HTR-8/SVneo (cell line): Measurements from ENCODE around the gene RCCD1.
"Not testable (repeated sequence)": the region's sequence is repeated elsewhere in the genome, so short reads cannot be mapped to it uniquely, and the experiment has no call there.

Experiments
- DNase-seq: peaks from one replicate; pipeline ENCODE4 v3.0.0; 2011; ENCODE audit warnings: low spot score, mixed read lengths; ENCODE audit not compliant: insufficient read length
- FAIRE-seq: peaks from 2 replicates; lab custom pipeline; 2011; peaks lifted over from hg19 to GRCh38; lab: Jason Lieb, UNC

The RCCD1 gene, protein sequence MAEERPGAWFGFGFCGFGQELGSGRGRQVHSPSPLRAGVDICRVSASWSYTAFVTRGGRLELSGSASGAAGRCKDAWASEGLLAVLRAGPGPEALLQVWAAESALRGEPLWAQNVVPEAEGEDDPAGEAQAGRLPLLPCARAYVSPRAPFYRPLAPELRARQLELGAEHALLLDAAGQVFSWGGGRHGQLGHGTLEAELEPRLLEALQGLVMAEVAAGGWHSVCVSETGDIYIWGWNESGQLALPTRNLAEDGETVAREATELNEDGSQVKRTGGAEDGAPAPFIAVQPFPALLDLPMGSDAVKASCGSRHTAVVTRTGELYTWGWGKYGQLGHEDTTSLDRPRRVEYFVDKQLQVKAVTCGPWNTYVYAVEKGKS

DNA sequence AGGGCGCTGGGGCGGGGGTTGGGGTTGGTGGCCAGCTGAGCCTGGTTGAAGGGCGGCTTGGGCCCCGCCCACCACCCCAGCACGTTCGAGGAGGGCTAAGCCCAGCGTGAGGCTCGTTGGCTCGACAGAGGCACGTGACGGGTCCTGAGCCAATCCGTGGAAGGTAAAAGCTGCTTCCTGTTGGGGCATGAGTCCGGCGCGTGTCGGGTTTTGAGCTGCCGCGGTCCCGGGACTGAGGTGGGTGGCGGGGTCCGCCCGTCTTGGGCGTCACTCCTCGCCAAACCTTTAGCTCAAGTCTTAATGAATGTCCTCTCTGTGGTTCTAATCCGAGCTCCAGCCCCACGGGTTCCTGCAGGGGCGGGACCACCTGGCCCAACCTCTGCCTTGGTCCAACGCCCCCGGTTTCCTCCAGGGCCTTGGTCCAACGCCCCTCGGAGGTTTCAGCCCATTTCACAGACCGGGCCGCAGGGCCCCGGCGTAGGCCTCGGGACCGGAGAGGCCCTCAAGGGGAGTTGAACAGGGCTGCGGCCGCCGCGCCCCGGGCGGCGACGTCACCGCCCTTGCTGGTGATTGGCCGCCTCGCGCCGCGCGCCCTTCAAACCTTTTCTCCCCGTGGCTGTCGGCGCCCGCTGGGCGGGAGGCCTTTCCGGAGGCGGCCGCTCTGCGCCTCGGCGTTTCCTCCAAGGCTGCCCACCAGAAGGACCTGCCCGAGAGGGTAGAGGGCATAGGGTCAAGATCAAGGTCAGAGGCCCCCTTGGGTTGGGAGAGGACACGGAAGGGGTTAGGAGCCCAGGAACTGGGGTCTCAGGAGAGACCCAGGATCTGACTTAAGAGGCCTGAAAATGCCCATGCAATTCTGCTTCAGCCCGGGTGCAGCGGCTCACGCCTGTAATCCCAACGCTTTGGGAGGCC, at the start of gene RCCD1:
Gene RCCD1 (plus strand): TSS at position 173 of the 912 bp plus-strand sequence. CDS start 1,851 bp downstream, outside the sequence.
- no peak for DNase-seq
- FAIRE-seq: no peak

DNA sequence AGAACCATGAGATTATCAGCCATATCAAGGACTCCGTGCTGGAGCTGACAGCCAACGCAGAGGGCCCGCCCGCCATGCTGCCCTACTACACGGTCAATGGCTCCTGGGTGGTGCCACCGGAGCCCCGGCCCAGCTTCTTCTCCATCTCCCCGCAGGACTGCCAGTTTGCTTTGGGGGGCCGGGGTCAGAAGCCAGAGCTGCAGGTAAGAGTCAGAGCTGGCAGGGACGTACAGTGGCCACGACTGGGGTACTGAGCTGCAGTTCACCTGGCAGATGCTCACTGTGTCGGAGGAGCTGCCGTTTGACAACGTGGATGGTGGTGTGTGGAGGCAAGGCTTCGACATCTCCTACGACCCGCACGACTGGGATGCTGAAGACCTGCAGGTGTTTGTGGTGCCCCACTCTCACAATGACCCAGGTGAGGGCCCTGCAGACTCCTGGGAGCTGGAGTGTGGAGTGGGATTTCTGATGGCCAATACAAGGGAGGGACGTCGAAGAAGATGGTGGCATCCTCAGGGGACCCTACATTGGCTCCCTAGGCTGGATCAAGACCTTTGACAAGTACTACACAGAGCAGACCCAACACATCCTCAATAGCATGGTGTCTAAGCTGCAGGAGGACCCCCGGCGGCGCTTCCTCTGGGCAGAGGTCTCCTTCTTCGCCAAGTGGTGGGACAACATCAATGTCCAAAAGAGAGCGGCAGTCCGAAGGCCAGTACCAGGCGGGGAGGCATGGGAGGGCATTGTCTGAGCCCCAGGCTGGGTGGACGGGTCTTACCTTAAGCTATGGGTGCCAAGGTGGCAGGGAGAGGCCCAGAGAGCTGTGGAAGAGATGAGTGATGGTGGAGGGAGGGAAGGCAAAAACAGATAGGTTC, 49.1 kb upstream of the RCCD1 start:
- FAIRE-seq (no peak), DNase-seq (no peak)

DNA sequence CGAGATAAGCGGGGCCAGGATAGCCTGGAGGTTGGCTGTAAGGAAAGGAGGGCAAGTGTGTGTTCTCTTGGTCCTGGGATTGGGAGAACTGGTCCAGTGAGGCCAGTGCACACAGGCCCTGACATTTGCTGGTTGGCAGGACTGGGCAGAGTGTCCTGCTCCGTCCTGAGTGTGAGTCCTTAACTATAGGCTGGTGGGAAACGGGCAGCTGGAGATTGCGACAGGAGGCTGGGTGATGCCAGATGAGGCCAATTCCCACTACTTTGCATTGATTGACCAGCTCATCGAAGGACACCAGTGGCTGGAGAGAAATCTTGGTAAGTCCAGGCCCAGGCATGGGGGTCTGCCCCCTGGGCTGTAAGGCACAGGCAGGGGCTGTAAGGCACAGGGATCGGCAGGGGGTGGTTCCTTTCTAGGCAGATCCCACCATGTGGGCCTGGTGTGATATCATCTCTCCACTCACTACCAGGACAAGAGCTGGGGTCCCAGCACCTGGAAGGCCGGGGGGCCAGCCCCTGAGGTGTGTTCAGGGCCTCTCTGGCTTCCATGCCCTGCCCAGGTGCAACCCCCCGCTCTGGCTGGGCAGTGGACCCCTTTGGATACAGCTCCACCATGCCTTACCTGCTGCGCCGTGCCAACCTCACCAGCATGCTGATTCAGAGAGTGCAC, 48.4 kb upstream of the RCCD1 start:
- no peak for DNase-seq
- no peak for FAIRE-seq

GRCh38 chr15:90907051-90907660, 47.5 kb upstream of the RCCD1 start:
- FAIRE-seq (no peak), DNase-seq (no peak)

- DNase-seq (no peak), FAIRE-seq (no peak)
Observed at GRCh38 chr15:90907838-90908507, 46.7 kb upstream of the RCCD1 start.

GRCh38 chr15:90909449-90909848, 45.2 kb upstream of the RCCD1 start:
- FAIRE-seq, DNase-seq: not testable (repeated sequence)

DNA sequence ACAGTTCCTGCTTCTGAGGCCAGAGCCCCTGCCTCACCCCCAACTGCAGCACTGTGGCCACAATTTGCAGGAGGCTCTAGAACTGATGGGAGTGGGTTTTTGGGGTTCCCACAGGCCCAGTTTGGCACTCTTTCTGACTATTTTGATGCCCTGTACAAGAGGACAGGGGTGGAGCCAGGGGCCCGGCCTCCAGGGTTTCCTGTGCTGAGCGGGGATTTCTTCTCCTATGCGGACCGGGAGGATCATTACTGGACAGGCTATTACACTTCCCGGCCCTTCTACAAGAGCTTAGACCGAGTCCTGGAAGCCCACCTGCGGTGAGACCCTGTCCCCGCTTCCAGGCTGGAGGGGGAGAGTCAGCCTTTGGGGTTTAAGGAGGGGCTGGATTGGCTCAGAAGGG, 44.7 kb upstream of the RCCD1 start:
- no peak for FAIRE-seq
- no peak for DNase-seq

DNA sequence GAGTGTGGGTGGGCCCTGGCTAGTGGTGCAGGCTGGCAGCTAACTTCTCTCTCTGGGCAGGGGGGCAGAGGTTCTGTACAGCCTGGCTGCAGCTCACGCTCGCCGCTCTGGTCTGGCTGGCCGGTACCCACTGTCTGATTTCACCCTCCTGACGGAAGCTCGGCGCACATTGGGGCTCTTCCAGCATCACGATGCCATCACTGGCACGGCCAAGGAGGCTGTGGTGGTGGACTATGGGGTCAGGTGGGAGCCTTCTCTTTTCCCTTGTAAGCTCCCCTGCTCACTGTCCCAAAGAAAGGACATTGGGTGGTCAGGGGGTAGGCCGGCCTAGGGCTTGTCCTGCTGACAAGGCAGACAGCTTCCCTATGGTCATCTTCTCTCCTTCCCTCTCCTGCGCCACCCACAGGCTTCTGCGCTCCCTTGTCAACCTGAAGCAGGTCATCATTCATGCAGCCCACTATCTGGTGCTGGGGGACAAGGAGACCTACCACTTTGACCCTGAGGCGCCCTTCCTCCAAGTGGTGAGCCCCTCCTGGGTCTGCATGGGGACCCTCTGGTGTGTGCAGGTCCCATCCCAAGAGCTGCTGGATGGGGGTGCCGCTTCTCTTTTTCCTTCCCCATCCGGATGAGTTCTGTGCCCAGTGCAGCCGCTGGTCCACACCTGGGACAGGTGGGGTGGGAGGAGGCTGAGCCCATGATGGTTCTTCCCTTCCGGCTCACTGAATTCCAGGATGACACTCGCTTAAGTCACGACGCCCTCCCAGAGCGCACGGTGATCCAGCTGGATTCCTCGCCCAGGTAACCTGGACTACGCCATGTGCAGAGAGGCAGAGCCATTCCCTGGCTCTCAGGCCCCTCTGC, 44.0 kb upstream of the RCCD1 start:
- DNase-seq: no peak
- FAIRE-seq: no peak

DNA sequence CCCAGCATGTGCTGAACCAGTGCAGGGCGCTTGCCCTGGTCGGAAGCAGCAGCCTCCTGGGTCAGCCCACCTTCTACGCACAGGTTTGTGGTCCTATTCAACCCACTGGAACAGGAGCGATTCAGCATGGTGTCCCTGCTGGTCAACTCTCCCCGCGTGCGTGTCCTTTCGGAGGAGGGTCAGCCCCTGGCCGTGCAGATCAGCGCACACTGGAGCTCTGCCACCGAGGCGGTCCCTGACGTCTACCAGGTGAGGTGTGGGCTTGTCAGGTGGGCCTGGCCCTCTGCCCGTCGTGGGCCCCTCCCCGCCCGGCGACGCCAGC, 43.4 kb upstream of the RCCD1 start:
- FAIRE-seq (no peak), DNase-seq (no peak)

DNA sequence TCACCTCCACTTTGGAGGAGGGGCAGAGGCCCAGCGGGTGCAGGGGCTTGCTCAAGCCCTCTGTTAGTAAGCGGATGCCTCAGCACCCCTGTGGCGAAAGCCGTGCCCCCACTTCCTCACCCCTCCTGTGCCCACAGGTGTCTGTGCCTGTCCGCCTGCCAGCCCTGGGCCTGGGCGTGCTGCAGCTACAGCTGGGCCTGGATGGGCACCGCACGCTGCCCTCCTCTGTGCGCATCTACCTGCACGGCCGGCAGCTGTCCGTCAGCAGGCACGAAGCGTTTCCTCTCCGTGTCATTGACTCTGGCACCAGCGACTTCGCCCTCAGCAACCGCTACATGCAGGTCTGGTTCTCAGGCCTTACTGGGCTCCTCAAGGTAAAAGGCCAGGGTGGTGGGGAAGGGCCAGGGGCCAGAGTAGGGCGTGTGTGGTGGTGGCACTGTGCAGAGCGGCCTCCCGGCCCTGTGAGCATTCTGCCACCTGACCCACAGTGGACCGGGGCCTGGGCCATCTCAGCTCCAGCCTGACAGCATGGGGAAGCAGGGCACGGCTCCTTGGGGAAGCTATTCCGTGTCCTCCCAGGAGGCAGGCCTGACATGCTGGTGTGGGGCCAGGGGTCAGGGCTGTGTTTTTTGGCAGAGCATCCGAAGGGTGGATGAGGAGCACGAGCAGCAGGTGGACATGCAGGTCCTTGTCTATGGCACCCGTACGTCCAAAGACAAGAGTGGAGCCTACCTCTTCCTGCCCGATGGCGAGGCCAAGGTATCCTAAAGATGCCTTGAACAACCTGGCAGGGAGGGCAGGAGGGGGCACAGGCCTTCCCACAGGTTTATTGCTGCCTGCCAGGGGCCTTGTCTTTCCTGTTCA, 42.5 kb upstream of the RCCD1 start:
- DNase-seq (no peak), FAIRE-seq (no peak)

GRCh38 chr15:90912770-90913075, 42.0 kb upstream of the RCCD1 start:
- no peak for DNase-seq
- FAIRE-seq: no peak

GRCh38 chr15:90913398-90913944, 41.2 kb upstream of the RCCD1 start:
- DNase-seq: no peak

DNA sequence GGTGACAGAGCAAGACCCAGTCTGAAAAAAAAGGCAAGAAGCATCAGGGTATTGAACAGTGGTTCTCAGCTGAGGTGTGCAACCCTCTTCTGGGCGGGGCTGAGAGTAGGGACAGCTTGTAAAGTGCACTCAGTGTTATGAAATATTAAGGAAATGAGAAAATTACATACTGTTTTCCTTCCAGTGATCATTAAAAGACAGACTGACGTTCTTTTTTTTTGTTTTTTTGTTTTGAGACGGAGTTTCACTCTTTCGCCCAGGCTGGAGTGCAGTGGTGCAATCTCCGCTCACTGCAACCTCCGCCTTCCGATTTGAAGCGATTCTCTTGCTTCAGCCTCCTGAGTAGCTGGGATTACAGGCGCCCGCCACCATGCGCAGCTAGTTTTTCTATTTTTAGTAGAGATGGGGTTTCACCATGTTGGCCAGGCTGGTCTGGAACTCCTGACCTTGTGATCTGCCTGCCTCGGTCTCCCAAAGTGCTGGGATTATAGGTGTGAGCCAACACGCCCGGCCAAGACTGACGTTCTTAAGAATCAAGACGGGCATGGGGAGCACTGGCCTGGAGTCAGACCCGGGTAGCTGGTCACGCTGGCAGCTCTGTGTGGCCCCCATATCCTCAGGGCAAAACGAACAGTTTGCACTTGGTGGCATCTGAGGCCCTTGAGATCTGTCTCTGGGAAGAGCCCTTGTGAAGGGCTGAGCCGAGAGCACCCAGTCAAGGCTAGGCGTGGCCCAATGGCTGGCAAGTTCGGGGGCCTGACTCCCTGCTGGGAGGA, 40.2 kb upstream of the RCCD1 start:
- DNase-seq (no peak), FAIRE-seq (no peak)

More at GRCh38 chr15:90913398-90913944, 41.2 kb upstream of the RCCD1 start:
- no peak for FAIRE-seq

GRCh38 chr15:90915216-90915807, 39.4 kb upstream of the RCCD1 start:
- DNase-seq (no peak), FAIRE-seq (no peak)

GRCh38 chr15:90915808-90916440, 38.8 kb upstream of the RCCD1 start:
- FAIRE-seq (no peak), DNase-seq (no peak)
